ENCODE results near the gene LAMB4. TPM values are rescaled to one million over a fixed set of nuclear protein-coding genes. Genes with fewer than 3 reads are reported as not detected.

The LAMB4 gene
- total RNA-seq, 1 donor from 2014 or later: 0.75 TPM

DNA sequence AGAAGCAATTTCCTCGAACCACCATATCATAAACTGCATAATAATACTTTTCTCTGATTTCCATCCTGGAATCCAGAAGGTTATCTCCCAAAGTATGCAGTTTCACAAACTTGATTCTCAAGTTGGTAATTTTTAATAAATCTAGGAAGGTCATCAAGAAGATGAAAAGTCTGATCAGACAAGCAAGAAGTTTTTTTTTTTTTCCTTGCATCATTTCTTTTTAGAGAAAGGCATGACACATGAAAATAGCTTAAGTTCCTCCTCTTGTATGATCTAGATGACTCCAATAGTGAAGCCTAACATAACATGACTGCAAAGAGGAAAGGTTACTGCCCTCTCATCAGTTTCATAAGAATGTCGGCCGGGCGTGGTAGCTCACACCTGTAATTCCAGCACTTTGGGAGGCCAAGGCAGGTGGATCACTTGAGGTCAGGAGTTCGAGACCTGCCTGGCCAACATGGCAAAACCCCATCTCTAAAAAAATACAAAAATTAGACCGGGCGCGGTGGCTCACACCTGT lies 149.4 kb downstream of the LAMB4 start:
- H3K27ac Mint-ChIP-seq (ENCODE audit: unreplicated experiment): no peak overlapping the region
- no peaks in the 10 kb centered on the region for H3K9me3 Mint-ChIP-seq (ENCODE audit: unreplicated experiment)
- TF ChIP-seq, protein P1, sequence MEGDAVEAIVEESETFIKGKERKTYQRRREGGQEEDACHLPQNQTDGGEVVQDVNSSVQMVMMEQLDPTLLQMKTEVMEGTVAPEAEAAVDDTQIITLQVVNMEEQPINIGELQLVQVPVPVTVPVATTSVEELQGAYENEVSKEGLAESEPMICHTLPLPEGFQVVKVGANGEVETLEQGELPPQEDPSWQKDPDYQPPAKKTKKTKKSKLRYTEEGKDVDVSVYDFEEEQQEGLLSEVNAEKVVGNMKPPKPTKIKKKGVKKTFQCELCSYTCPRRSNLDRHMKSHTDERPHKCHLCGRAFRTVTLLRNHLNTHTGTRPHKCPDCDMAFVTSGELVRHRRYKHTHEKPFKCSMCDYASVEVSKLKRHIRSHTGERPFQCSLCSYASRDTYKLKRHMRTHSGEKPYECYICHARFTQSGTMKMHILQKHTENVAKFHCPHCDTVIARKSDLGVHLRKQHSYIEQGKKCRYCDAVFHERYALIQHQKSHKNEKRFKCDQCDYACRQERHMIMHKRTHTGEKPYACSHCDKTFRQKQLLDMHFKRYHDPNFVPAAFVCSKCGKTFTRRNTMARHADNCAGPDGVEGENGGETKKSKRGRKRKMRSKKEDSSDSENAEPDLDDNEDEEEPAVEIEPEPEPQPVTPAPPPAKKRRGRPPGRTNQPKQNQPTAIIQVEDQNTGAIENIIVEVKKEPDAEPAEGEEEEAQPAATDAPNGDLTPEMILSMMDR (IDR thresholded peaks at IDR 0.05): no peak
- peaks cover 67% of the 10 kb centered on the region for H3K36me3 Mint-ChIP-seq (ENCODE audit: unreplicated experiment)
- no peak overlapping the region for H3K4me3 Mint-ChIP-seq (ENCODE audit: unreplicated experiment)
- H3K27me3 Mint-ChIP-seq (ENCODE audit: unreplicated experiment): no peaks in the 10 kb centered on the region
- DNase-seq (ENCODE audit: extremely low spot score, unreplicated experiment): no peak
- peaks cover 12% of the 10 kb centered on the region for H3K4me1 Mint-ChIP-seq (ENCODE audit: unreplicated experiment)

DNA sequence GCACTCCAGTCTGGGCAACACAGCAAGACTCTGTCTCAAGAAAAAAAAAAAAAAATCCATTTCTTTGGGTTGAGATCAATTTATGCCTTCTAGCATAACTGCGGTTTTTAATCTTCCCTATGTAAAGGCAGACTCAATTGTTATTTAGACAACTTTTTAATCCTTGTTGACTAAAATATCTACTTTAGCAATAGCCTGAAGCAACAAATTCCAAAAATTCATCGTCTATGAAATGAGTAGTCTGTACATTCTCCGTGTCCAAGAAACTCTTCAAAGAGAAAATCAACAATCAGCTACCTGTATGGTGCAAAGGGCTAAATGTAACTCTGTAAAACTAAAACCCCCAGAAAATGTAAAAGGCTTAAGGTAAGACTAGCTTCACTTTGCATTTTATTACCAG lies 150.0 kb downstream of the LAMB4 start:
- Mint-ChIP-seq H3K9me3 (ENCODE audit: unreplicated experiment) (no peaks in the 10 kb centered on the region), H3K36me3 (ENCODE audit: unreplicated experiment) (peaks cover 72% of the 10 kb centered on the region), H3K27ac (ENCODE audit: unreplicated experiment) (no peak overlapping the region), H3K4me3 (ENCODE audit: unreplicated experiment) (no peak overlapping the region), H3K4me1 (ENCODE audit: unreplicated experiment) (peaks cover 12% of the 10 kb centered on the region), H3K27me3 (ENCODE audit: unreplicated experiment) (no peaks in the 10 kb centered on the region)
- DNase-seq (ENCODE audit: extremely low spot score, unreplicated experiment): no peak
- TF ChIP-seq, protein P1 (IDR thresholded peaks at IDR 0.05): no peak

DNA sequence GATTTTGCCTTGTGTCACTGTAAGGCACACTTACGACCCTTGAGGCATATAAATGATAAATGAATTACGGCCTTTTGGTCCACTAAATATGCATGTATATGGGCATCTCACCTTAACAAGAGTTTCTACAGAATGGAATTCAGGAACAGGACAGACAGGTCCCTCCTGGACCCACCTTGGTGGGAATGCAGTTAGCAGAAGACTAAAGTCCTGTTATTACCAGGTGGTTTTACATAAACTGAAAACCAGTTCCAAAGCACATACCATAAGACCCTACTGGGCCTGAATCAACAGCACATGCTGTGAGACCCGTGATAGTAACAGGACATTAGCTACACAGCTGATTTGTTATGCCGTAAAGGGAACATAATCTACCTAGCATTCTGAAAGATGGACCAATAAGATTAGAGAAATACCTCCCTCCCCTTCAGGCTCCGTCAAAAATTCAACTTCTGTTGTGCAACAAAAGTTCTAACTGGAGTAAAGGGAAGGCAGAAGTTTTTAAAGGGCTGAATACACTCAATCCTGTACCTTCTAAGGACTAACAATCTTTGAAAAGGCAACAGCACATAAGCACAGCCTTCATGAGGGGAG lies 151.2 kb downstream of the LAMB4 start:
- no peaks in the 10 kb centered on the region for H3K9me3 Mint-ChIP-seq (ENCODE audit: unreplicated experiment)
- TF ChIP-seq, protein P1 (IDR thresholded peaks at IDR 0.05): no peak
- no peak overlapping the region for H3K27ac Mint-ChIP-seq (ENCODE audit: unreplicated experiment)
- H3K4me1 Mint-ChIP-seq (ENCODE audit: unreplicated experiment): peaks cover 13% of the 10 kb centered on the region
- H3K36me3 Mint-ChIP-seq (ENCODE audit: unreplicated experiment): peaks cover 76% of the 10 kb centered on the region
- H3K4me3 Mint-ChIP-seq (ENCODE audit: unreplicated experiment): no peak overlapping the region
- no peaks in the 10 kb centered on the region for H3K27me3 Mint-ChIP-seq (ENCODE audit: unreplicated experiment)
- no peak for DNase-seq (ENCODE audit: extremely low spot score, unreplicated experiment)

DNA sequence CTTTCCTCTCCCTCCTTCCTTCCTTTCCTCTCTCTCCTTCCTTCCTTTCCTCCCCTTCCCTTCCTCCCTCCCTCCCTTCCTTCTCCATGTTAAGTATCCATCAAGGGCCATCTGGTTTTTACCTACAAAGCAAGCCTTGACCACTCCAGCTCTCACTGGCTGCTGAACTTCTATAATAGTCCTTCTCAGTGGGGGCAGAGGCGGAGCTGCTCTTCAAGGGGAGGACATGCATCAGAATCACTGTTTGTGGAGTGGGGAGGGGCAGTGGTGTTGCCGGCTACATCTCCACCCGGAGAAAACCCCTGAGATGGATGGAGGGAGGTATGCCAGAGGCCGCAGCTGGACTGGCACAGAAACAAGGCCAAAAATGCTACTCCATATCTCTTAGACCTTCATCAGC lies 153.1 kb downstream of the LAMB4 start:
- peaks cover 74% of the 10 kb centered on the region for H3K36me3 Mint-ChIP-seq (ENCODE audit: unreplicated experiment)
- peaks cover 20% of the 10 kb centered on the region for H3K4me1 Mint-ChIP-seq (ENCODE audit: unreplicated experiment)
- no peaks in the 10 kb centered on the region for H3K9me3 Mint-ChIP-seq (ENCODE audit: unreplicated experiment)

DNA sequence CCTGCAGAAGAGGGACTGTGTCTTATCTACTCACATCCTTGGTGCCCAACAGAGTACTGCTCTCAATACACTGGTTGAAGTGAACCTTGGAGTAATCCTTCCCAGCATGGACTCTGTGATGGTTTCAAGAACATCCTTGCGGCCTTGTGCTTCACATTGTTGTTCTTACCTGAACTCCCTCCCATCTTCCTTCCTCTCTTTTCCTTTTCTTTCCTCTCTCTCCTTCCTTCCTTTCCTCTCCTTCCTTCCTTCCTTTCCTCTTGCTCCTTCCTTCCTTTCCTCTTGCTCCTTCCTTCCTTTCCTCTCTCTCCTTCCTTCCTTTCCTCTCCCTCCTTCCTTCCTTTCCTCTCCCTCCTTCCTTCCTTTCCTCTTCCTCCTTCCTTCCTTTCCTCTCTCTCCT lies 153.5 kb downstream of the LAMB4 start:
- H3K9me3 Mint-ChIP-seq (ENCODE audit: unreplicated experiment): no peaks in the 10 kb centered on the region
- H3K27me3 Mint-ChIP-seq (ENCODE audit: unreplicated experiment): no peaks in the 10 kb centered on the region
- no peak overlapping the region for H3K4me3 Mint-ChIP-seq (ENCODE audit: unreplicated experiment)
- H3K4me1 Mint-ChIP-seq (ENCODE audit: unreplicated experiment): peaks cover 23% of the 10 kb centered on the region
- DNase-seq (ENCODE audit: extremely low spot score, unreplicated experiment): no peak
- TF ChIP-seq, protein P1 (IDR thresholded peaks at IDR 0.05): no peak
- peak overlapping the region; percentile 54 for H3K27ac Mint-ChIP-seq (ENCODE audit: unreplicated experiment)
- peaks cover 74% of the 10 kb centered on the region for H3K36me3 Mint-ChIP-seq (ENCODE audit: unreplicated experiment)

More for the DNA sequence above, 153.1 kb downstream of the LAMB4 start:
- Mint-ChIP-seq H3K4me3 (ENCODE audit: unreplicated experiment) (no peak overlapping the region), H3K27ac (ENCODE audit: unreplicated experiment) (peak overlapping the region; percentile 23), H3K27me3 (ENCODE audit: unreplicated experiment) (no peaks in the 10 kb centered on the region)
- TF ChIP-seq, protein P1 (IDR thresholded peaks at IDR 0.05): no peak
- DNase-seq (ENCODE audit: extremely low spot score, unreplicated experiment): no peak
